Measurements from ENCODE around the gene NPBWR2.
"Not testable (repeated sequence)": the region's sequence is repeated elsewhere in the genome, so short reads cannot be mapped to it uniquely, and the experiment has no call there.

NPBWR2 gene

DNA sequence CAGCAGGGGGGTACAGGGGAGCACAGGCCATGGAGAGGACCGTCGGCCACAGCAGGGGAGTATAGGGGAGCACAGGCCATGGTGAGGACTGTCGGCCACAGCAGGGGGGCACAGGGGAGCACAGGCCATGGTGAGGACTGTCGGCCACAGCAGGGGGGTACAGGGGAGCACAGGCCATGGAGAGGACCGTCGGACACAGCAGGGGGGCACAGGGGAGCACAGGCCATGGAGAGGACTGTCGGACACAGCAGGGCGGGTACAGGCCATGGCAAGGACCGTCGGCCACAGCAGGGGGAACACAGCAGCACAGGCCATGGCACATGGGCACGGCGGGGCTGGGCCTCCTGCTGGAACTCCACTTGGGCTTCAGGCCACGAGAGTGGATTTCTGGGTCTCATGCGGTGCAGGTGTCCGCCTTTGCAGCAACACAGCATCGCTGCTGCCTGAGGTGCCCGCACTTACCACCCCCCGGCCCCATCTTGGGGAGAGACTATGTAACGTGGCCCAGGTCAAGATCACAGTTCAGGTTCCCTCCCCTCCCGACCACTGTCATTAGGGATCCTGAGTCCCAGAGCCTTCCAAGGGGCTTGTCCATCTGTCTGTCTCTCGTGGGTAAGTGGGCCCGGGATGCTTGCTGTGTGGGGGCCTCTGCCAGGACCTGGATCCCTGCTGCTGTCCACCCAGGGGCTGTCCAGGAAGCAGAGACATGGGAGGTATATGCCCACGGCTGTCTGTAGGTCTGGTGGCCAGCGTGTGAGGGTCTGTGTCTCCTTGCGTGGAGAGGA, 2.5 kb downstream of the NPBWR2 start:
- DNase-seq (ENCODE audit: low read depth in 2 of 2, low spot score in 1 of 2), result no peak

- no peak for DNase-seq (ENCODE audit: low read depth in 2 of 2, low spot score in 1 of 2)
These were observed 3.3 kb downstream of the NPBWR2 start for GRCh38 chr20:64103871-64104666.

DNA sequence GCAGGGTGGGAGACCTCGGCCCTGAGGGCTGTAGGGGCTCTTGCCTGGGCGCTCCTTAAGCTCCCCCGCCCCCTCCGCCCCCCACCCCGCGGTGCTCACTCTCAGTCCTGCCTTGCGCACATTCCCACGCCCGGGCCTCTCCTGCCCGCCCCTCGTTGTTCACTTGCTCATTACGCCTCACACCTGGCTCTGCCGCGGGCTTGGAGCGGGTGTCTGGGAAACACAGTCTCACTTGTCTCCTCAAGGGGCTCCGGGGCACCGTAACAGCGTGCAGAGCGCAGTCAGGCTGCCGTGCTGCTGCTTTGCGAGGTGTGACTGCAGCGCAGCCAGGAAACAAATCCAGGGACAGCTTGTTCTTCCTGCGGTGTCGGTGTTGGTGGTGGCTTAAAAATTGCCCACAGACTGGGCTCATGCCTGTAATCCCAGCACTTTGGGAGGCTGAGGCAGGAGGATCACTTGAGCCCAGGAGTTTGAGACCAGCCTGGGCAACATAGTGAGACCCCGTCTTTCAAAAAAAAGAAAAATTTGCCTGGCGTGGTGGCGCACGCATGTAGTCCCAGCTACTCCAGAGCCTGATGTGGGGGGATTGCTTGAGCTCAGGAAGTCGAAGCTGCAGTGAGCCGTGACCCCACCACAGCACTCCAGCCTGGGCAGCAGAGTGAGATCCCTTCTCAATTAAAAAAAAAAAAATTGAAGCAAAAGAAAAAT, 4.6 kb downstream of the NPBWR2 start:
- no peak for DNase-seq (ENCODE audit: low read depth in 2 of 2, low spot score in 1 of 2)

DNA sequence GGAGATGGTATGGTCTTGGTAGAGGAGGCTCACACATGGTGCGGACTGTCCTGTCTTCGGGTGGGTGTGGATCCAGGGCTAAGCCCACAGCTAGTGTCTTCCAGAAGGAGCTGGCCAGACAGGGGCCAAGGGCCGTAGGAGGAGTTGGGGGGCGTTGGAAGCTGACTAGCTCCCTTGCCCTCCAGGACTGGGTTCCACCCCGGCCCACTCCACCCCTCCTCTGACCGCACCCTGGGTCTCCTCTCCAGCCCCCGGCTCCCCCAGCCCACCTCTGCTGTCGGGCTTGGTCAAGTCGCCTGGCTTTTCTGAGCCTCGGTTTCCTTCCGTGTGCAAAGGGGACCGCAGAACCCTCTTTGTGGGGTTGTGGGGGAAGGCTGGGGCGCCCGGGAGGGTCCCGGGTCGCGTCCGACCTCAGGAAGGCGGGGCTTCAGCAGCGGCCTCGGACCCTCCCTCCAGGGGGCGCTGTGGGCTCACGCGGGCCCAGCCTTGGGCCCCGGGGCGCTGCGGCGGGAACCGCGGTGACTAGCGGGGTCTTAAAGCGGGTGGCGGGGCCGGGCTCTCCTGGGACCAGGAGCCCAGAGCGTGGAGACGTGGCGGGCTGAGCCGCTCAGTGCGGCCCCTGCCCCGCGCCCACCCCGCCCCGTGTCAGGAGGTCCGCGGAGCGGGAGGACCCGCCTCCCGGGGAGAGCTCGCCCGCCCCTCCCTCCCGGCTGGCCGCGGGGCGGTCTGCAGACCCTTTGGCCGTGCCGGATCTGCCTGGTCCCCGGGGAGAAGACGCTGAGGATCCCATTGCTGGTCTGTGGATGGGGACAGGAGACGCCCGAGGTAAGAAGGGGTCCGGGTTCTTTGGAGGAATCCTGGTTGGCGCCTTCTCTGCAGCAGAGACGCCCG, 5.4 kb downstream of the NPBWR2 start:
- no peak for DNase-seq (ENCODE audit: low read depth in 2 of 2, low spot score in 1 of 2)

DNA sequence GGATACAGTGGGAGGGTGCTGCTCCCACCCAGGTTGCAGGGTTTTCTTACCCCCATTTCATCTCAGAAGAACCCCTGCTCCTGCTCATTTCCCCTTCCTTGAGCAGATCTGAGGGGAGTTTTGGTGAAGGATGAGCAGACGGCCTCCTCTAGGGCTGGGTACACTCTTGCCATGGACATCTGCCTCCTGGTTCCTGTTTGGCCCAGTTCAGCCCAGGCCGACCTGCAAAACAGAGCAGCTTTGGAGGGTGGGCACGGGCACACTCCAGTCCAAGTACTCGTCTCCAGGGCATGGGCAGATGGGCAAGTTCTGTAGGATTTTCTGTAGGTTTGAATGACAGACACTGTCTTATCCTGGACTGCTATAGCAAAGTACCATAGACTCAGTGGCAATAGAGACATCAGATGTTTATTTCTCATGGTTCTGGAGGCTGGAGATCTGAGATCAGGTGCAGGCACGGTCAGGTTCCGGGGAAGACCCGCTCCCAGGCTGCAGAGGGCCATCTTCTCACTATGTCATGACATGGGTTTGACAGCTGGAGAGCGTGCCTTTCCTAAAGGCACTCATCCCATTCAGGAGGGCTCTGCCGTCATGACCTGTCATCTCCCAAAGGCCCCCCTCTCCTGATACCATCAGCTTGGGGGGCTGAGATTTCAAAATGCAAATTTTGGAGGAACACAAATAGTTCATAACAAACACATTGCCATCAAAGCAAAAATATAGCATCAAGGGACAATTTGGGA, 6.2 kb downstream of the NPBWR2 start:
- no peak for DNase-seq (ENCODE audit: low read depth in 2 of 2, low spot score in 1 of 2)

DNA sequence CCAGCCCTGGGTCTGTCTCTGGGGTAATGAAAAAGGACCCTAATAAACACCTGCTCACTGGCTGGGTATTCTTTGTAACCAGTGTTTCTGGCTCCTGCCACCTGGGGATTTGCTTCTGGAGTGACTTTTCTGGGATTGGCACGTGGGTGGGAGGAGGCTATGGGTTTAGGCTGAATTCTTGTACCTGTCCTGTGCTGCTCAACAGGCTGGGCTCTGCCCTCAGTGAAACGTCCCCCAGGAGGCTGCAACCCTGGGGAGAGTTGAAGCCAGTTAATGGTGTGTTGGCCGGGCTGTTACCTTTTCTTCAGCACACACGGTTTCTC, 6.8 kb downstream of the NPBWR2 start:
- no peak for DNase-seq (ENCODE audit: low read depth in 2 of 2, low spot score in 1 of 2)

- DNase-seq (ENCODE audit: low read depth in 2 of 2, low spot score in 1 of 2), result no peak
These were observed 7.3 kb downstream of the NPBWR2 start for GRCh38 chr20:64099880-64100565.

- no peak for DNase-seq (ENCODE audit: low read depth in 2 of 2, low spot score in 1 of 2)
These were observed 8.1 kb downstream of the NPBWR2 start for GRCh38 chr20:64099086-64099786.

DNA sequence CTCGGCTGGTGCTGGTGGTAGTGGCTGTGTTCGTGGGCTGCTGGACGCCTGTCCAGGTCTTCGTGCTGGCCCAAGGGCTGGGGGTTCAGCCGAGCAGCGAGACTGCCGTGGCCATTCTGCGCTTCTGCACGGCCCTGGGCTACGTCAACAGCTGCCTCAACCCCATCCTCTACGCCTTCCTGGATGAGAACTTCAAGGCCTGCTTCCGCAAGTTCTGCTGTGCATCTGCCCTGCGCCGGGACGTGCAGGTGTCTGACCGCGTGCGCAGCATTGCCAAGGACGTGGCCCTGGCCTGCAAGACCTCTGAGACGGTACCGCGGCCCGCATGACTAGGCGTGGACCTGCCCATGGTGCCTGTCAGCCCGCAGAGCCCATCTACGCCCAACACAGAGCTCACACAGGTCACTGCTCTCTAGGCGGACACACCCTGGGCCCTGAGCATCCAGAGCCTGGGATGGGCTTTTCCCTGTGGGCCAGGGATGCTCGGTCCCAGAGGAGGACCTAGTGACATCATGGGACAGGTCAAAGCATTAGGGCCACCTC, 8.8 kb downstream of the NPBWR2 start:
- no peak for DNase-seq (ENCODE audit: low read depth in 2 of 2, low spot score in 1 of 2)

GRCh38 chr20:64096535-64096934, 10.8 kb downstream of the NPBWR2 start:
- DNase-seq (ENCODE audit: low read depth in 2 of 2, low spot score in 1 of 2), result no peak

GRCh38 chr20:64095927-64096326, 11.4 kb downstream of the NPBWR2 start:
- DNase-seq (ENCODE audit: low read depth in 2 of 2, low spot score in 1 of 2), result no peak

- DNase-seq (ENCODE audit: low read depth in 2 of 2, low spot score in 1 of 2), result no peak
These were observed 11.9 kb downstream of the NPBWR2 start for GRCh38 chr20:64095455-64095854.

- no peak for DNase-seq (ENCODE audit: low read depth in 2 of 2, low spot score in 1 of 2)
These were observed 14.3 kb downstream of the NPBWR2 start for GRCh38 chr20:64093013-64093503.

- DNase-seq (ENCODE audit: low read depth in 2 of 2, low spot score in 1 of 2), result no peak
These were observed 14.9 kb downstream of the NPBWR2 start for GRCh38 chr20:64092258-64093012.

GRCh38 chr20:64091770-64092169, 15.6 kb downstream of the NPBWR2 start:
- DNase-seq (ENCODE audit: low read depth in 2 of 2, low spot score in 1 of 2), result no peak

GRCh38 chr20:64091340-64091739, 16.0 kb downstream of the NPBWR2 start:
- no peak for DNase-seq (ENCODE audit: low read depth in 2 of 2, low spot score in 1 of 2)

- DNase-seq (ENCODE audit: low read depth in 2 of 2, low spot score in 1 of 2), result no peak
These were observed 17.2 kb downstream of the NPBWR2 start for GRCh38 chr20:64090165-64090564.

DNA sequence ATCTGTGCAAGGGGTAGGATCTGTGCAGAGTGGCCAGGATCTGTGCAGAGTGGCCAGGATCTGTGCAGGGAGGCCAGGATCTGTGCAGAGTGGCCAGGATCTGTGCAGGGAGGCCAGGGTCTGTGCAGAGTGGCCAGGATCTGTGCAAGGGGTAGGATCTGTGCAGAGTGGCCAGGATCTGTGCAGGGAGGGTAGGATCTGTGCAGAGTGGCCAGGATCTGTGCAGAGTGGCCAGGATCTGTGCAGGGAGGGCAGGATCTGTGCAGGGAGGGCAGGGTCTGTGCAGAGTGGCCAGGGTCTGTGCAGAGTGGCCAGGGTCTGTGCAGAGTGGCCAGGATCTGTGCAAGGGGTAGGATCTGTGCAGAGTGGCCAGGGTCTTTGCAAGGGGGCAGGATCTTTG, 18.8 kb downstream of the NPBWR2 start:
- not testable (repeated sequence) for DNase-seq (ENCODE audit: low read depth in 2 of 2, low spot score in 1 of 2)
